Measurements from ENCODE around the gene ESRRB. TPM values are rescaled to one million over a fixed set of nuclear protein-coding genes. Genes with fewer than 3 reads are reported as not detected.
A peak's percentile ranks its signal among the peaks of the same experiment; 100 is the strongest.

Gene ESRRB
- total and polyA plus RNA-seq, 11 donors = 4.1 to 16.9 (median 7.9) TPM

DNA sequence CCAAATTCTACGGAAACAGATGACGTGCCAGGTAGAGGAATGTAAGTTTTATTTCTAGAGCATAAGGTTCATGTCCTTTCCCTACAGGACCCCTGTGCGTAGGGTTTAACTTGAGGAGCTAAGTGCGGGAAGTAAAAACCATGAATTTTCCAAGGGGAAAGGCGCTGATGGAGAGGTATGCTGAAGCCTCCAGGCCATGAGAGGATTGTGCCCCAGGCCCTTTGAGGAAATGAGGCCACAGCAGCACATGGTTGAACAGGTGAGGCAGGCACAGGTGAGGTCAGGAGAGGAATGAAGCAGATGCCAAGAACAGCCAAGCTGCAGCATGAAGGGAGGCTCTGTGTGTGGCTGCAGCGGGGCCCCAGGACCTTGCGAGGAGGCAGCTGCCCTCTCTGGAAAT, 14.7 kb downstream of the ESRRB start:
- peaks cover 0 to 9% (median 0%) of the 10 kb centered on the region in 9 donors for H3K27me3 ChIP-seq
- H3K4me3 ChIP-seq = no peak overlapping the region
- H3K4me1 ChIP-seq = peaks cover 0 to 10% (median 0%) of the 10 kb centered on the region in 12 donors
- 93 to 96% (median 94%) methylated on average over 7 of the region's 7 CpGs for WGBS, 4 donors
- TF ChIP-seq POLR2A (IDR thresholded peaks at IDR 0.05) = no peak
- TF ChIP-seq, protein P1, sequence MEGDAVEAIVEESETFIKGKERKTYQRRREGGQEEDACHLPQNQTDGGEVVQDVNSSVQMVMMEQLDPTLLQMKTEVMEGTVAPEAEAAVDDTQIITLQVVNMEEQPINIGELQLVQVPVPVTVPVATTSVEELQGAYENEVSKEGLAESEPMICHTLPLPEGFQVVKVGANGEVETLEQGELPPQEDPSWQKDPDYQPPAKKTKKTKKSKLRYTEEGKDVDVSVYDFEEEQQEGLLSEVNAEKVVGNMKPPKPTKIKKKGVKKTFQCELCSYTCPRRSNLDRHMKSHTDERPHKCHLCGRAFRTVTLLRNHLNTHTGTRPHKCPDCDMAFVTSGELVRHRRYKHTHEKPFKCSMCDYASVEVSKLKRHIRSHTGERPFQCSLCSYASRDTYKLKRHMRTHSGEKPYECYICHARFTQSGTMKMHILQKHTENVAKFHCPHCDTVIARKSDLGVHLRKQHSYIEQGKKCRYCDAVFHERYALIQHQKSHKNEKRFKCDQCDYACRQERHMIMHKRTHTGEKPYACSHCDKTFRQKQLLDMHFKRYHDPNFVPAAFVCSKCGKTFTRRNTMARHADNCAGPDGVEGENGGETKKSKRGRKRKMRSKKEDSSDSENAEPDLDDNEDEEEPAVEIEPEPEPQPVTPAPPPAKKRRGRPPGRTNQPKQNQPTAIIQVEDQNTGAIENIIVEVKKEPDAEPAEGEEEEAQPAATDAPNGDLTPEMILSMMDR (IDR thresholded peaks at IDR 0.05) = no peak
- DNase-seq (no peak), ATAC-seq (no peak)
- no peak overlapping the region for H3K27ac ChIP-seq
- H3K9me3 ChIP-seq = no peaks in the 10 kb centered on the region
- H3K36me3 ChIP-seq = no peaks in the 10 kb centered on the region
- intact Hi-C loops (cut with DNase I) = no loop called here

GRCh38 chr14:76391981-76392690, 16.2 kb downstream of the ESRRB start:
- peak in 3 of 4 donors; percentile 14 to 70 (median 60) for ATAC-seq
- H3K9me3 ChIP-seq = no peaks in the 10 kb centered on the region
- DNase-seq = peak in 1 of 5 donors; percentile 40
- intact Hi-C loops (cut with DNase I) = no loop called here
- TF ChIP-seq, protein P1 (IDR thresholded peaks at IDR 0.05) = no peak
- TF ChIP-seq POLR2A (IDR thresholded peaks at IDR 0.05) = no peak
- peaks cover 0 to 4% (median 0%) of the 10 kb centered on the region in 9 donors for H3K27me3 ChIP-seq
- H3K4me3 ChIP-seq = no peak overlapping the region
- WGBS, 4 donors = 53 to 69% (median 68%) methylated on average over 12 of the region's 12 CpGs
- H3K27ac ChIP-seq = no peak overlapping the region
- peaks cover 0 to 10% (median 0%) of the 10 kb centered on the region in 12 donors for H3K4me1 ChIP-seq
- no peaks in the 10 kb centered on the region for H3K36me3 ChIP-seq

- WGBS, 4 donors = 78 to 89% (median 81%) methylated on average over 5 of the region's 5 CpGs
- ATAC-seq (no peak), DNase-seq (no peak)
- Histone ChIP-seq H3K27ac (no peak overlapping the region), H3K4me3 (no peak overlapping the region), H3K4me1 (peaks cover 0 to 10% (median 0%) of the 10 kb centered on the region in 12 donors), H3K9me3 (no peaks in the 10 kb centered on the region), H3K36me3 (no peaks in the 10 kb centered on the region), H3K27me3 (no peaks in the 10 kb centered on the region)
- no peak for TF ChIP-seq POLR2A (IDR thresholded peaks at IDR 0.05)
- TF ChIP-seq, protein P1 (IDR thresholded peaks at IDR 0.05) = no peak
- intact Hi-C loops (cut with DNase I) = no loop called here
Measured at GRCh38 chr14:76394569-76394968, 18.6 kb downstream of the ESRRB start.

GRCh38 chr14:76395161-76395560, 19.2 kb downstream of the ESRRB start:
- intact Hi-C loops (cut with DNase I) = no loop called here
- no peaks in the 10 kb centered on the region for H3K9me3 ChIP-seq
- H3K27me3 ChIP-seq = no peaks in the 10 kb centered on the region
- H3K36me3 ChIP-seq = no peaks in the 10 kb centered on the region
- no peak for ATAC-seq
- no peak for TF ChIP-seq POLR2A (IDR thresholded peaks at IDR 0.05)
- TF ChIP-seq, protein P1 (IDR thresholded peaks at IDR 0.05) = no peak
- peaks cover 0 to 10% (median 0%) of the 10 kb centered on the region in 12 donors for H3K4me1 ChIP-seq
- no peak for DNase-seq
- no peak overlapping the region for H3K27ac ChIP-seq
- no peak overlapping the region for H3K4me3 ChIP-seq
- WGBS, 4 donors = 78 to 84% (median 83%) methylated on average over 8 of the region's 8 CpGs

Data from heart left ventricle (tissue), 16 donors.